ENCODE measurements around the gene OR2J1.
"Not testable (repeated sequence)": the region's sequence is repeated elsewhere in the genome, so short reads cannot be mapped to it uniquely, and the experiment has no call there.

DNA sequence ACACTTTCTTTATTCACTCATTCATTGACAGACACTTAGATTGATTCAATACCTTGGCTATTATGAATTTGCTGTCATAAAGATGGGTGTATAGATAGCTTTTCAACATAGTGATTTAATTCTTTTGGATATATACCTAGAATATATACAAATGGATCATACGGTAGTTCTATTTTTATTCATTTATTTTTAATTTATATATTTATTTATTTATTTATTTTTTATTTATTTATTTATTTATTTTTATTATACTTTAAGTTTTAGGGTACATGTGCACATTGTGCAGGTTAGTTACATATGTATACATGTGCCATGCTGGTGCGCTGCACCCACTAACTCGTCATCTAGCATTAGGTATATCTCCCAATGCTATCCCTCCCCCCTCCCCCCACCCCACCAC is 15.7 kb downstream of the OR2J1 start:
- TF ChIP-seq, protein P1, sequence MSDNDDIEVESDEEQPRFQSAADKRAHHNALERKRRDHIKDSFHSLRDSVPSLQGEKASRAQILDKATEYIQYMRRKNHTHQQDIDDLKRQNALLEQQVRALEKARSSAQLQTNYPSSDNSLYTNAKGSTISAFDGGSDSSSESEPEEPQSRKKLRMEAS (IDR thresholded peaks at IDR 0.05; ENCODE audit: low read depth) = not testable (repeated sequence)
- TF ChIP-seq, protein P2, sequence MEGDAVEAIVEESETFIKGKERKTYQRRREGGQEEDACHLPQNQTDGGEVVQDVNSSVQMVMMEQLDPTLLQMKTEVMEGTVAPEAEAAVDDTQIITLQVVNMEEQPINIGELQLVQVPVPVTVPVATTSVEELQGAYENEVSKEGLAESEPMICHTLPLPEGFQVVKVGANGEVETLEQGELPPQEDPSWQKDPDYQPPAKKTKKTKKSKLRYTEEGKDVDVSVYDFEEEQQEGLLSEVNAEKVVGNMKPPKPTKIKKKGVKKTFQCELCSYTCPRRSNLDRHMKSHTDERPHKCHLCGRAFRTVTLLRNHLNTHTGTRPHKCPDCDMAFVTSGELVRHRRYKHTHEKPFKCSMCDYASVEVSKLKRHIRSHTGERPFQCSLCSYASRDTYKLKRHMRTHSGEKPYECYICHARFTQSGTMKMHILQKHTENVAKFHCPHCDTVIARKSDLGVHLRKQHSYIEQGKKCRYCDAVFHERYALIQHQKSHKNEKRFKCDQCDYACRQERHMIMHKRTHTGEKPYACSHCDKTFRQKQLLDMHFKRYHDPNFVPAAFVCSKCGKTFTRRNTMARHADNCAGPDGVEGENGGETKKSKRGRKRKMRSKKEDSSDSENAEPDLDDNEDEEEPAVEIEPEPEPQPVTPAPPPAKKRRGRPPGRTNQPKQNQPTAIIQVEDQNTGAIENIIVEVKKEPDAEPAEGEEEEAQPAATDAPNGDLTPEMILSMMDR (IDR thresholded peaks at IDR 0.05) = not testable (repeated sequence)
- TF ChIP-seq POLR2AphosphoS5 (IDR thresholded peaks at IDR 0.05; ENCODE audit: low read depth, low read length); YY1 (IDR thresholded peaks at IDR 0.05; ENCODE audit: low read depth); TAF1 (IDR thresholded peaks at IDR 0.05; ENCODE audit: borderline replicate concordance, low read depth, low read length); EP300 (IDR thresholded peaks at IDR 0.05; ENCODE audit: borderline replicate concordance in 1 of 2, low read depth in 1 of 2, low read length in 1 of 2): not testable (repeated sequence)

All from SK-N-SH (cell line).